ENCODE results near the gene ATP6V1G1. TPM values are rescaled to one million over a fixed set of nuclear protein-coding genes. Genes with fewer than 3 reads are reported as not detected.
A peak's percentile ranks its signal among the peaks of the same experiment; 100 is the strongest.

Gene ATP6V1G1
- 279 and 345 TPM in 2 replicates for total RNA-seq

GRCh38 chr9:114587345-114588202 lies at the start of gene ATP6V1G1:
ATP6V1G1 (plus strand) TSS chr9:114587769; CDS start chr9:114587839, 70 bp downstream.
- DNase-seq (ENCODE audit: low read depth), result peak; percentile 97
- Histone ChIP-seq H3K27me3 (ENCODE audit: control insufficient read depth, insufficient read depth, low read length) (no peaks in the 10 kb centered on the region), H3K36me3 (ENCODE audit: control insufficient read depth, insufficient read depth, low read length) (no peaks in the 10 kb centered on the region), H3K4me3 (ENCODE audit: low read depth, low read length) (peak within 1 kb of the TSS; percentile 94)
- peak; percentile 22 for TF ChIP-seq CTCF (IDR thresholded peaks at IDR 0.05; ENCODE audit: insufficient read depth, low read length, severe bottlenecking)
- no peak for FAIRE-seq

GRCh38 chr9:114538241-114538640 lies 49.3 kb upstream of the ATP6V1G1 start:
- no peak overlapping the region for H3K4me3 ChIP-seq (ENCODE audit: low read depth, low read length)
- H3K27me3 ChIP-seq (ENCODE audit: control insufficient read depth, insufficient read depth, low read length), result peaks cover 2% of the 10 kb centered on the region
- DNase-seq (ENCODE audit: low read depth) (peak; percentile 64), FAIRE-seq (no peak)
- TF ChIP-seq CTCF (IDR thresholded peaks at IDR 0.05; ENCODE audit: insufficient read depth, low read length, severe bottlenecking), result peak; percentile 21
- no peaks in the 10 kb centered on the region for H3K36me3 ChIP-seq (ENCODE audit: control insufficient read depth, insufficient read depth, low read length)

GRCh38 chr9:114539701-114540380 lies 47.7 kb upstream of the ATP6V1G1 start:
- Histone ChIP-seq H3K4me3 (ENCODE audit: low read depth, low read length) (no peak overlapping the region), H3K36me3 (ENCODE audit: control insufficient read depth, insufficient read depth, low read length) (no peaks in the 10 kb centered on the region), H3K27me3 (ENCODE audit: control insufficient read depth, insufficient read depth, low read length) (no peaks in the 10 kb centered on the region)
- TF ChIP-seq CTCF (IDR thresholded peaks at IDR 0.05; ENCODE audit: insufficient read depth, low read length, severe bottlenecking), result no peak
- DNase-seq (ENCODE audit: low read depth) (no peak), FAIRE-seq (no peak)

GRCh38 chr9:114545055-114545454 lies 42.5 kb upstream of the ATP6V1G1 start:
- Histone ChIP-seq H3K4me3 (ENCODE audit: low read depth, low read length) (no peak overlapping the region), H3K27me3 (ENCODE audit: control insufficient read depth, insufficient read depth, low read length) (no peaks in the 10 kb centered on the region), H3K36me3 (ENCODE audit: control insufficient read depth, insufficient read depth, low read length) (no peaks in the 10 kb centered on the region)
- DNase-seq (ENCODE audit: low read depth) (no peak), FAIRE-seq (no peak)
- no peak for TF ChIP-seq CTCF (IDR thresholded peaks at IDR 0.05; ENCODE audit: insufficient read depth, low read length, severe bottlenecking)

- Histone ChIP-seq H3K4me3 (ENCODE audit: low read depth, low read length) (no peak overlapping the region), H3K27me3 (ENCODE audit: control insufficient read depth, insufficient read depth, low read length) (no peaks in the 10 kb centered on the region), H3K36me3 (ENCODE audit: control insufficient read depth, insufficient read depth, low read length) (no peaks in the 10 kb centered on the region)
- FAIRE-seq (no peak), DNase-seq (ENCODE audit: low read depth) (no peak)
- no peak for TF ChIP-seq CTCF (IDR thresholded peaks at IDR 0.05; ENCODE audit: insufficient read depth, low read length, severe bottlenecking)
Measured at GRCh38 chr9:114546851-114547250, 40.7 kb upstream of the ATP6V1G1 start.

All from bronchial epithelial cell (primary cell).